ENCODE results near the gene ADGRF4. TPM values are rescaled to one million over a fixed set of nuclear protein-coding genes. Genes with fewer than 3 reads are reported as not detected.

The ADGRF4 gene
- total and polyA plus RNA-seq, 9 of the 15 experiments (the other 6 are each of a cell fraction or from before 2014, with no cell fraction given): not detected

GRCh38 chr6:47698342-47698787 is at the start of gene ADGRF4 (continued):
- TF ChIP-seq PCBP2 (IDR thresholded peaks at IDR 0.05; ENCODE audit: low read depth, low read length, poor library complexity, severe bottlenecking) (no peak), NCOA2 (IDR thresholded peaks at IDR 0.05; ENCODE audit: partially characterized antibody in 2 of 2) (no peak), E2F1 (CRISPR knock-in tag; IDR thresholded peaks at IDR 0.05) (no peak), WHSC1 (IDR thresholded peaks at IDR 0.05; ENCODE audit: low read length) (no peak), TAL1 (IDR thresholded peaks at IDR 0.05) (0 out of 2 replicates have a peak, but pooled peaks have one; percentile 41), CGGBP1 (CRISPR knock-in tag; IDR thresholded peaks at IDR 0.05) (no peak), CBFA2T2 (conservative IDR thresholded peaks at IDR 0.05) (peak; percentile 36; the same call in 1 of the 2 replicates), ID3 (CRISPR knock-in tag; IDR thresholded peaks at IDR 0.05) (no peak), ID3 (tag; IDR thresholded peaks at IDR 0.05) (no peak), CREB3L1 (IDR thresholded peaks at IDR 0.05; ENCODE audit: borderline replicate concordance, low read depth) (no peak), ZBTB12 (CRISPR knock-in tag; IDR thresholded peaks at IDR 0.05) (no peak), MYNN (IDR thresholded peaks at IDR 0.05) (no peak), MYNN (CRISPR knock-in tag; IDR thresholded peaks at IDR 0.05) (no peak), POLR2H (tag; IDR thresholded peaks at IDR 0.05; ENCODE audit: low read depth) (no peak), PYGO2 (tag; IDR thresholded peaks at IDR 0.05) (no peak), RFX7 (CRISPR knock-in tag; IDR thresholded peaks at IDR 0.05) (no peak), CTCF (IDR thresholded peaks at IDR 0.05 in 2 of 3, conservative IDR thresholded peaks at IDR 0.05 in 1 of 3; ENCODE audit: insufficient read depth in 2 of 3, low read depth in 1 of 3, low read length in 3 of 3) (no peak), ZFP36 (IDR thresholded peaks at IDR 0.05; ENCODE audit: low read depth, low read length, partially characterized antibody) (no peak), NFRKB (IDR thresholded peaks at IDR 0.05; ENCODE audit: low read depth) (no peak), CHD2 (IDR thresholded peaks at IDR 0.05; ENCODE audit: low read depth, low read length) (no peak)
- TF ChIP-seq, protein P1, sequence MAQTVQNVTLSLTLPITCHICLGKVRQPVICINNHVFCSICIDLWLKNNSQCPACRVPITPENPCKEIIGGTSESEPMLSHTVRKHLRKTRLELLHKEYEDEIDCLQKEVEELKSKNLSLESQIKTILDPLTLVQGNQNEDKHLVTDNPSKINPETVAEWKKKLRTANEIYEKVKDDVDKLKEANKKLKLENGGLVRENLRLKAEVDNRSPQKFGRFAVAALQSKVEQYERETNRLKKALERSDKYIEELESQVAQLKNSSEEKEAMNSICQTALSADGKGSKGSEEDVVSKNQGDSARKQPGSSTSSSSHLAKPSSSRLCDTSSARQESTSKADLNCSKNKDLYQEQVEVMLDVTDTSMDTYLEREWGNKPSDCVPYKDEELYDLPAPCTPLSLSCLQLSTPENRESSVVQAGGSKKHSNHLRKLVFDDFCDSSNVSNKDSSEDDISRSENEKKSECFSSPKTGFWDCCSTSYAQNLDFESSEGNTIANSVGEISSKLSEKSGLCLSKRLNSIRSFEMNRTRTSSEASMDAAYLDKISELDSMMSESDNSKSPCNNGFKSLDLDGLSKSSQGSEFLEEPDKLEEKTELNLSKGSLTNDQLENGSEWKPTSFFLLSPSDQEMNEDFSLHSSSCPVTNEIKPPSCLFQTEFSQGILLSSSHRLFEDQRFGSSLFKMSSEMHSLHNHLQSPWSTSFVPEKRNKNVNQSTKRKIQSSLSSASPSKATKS (CRISPR knock-in tag; IDR thresholded peaks at IDR 0.05): no peak

All from K562 (cell line).